Calu3 (cell line): ENCODE data around the gene ASCL2. TPM values are rescaled to one million over a fixed set of nuclear protein-coding genes. Genes with fewer than 3 reads are reported as not detected.

Source experiments
- BruUV-seq: library from RNA; stranded (reverse); fragments of 400-500 nt; replicated peaks from 2 replicates; lab custom pipeline; 2021; lab: Mats Ljungman, UMichigan
- CTCF ChIA-PET: fragments of 300-600 bp; sonication (Branson Sonifier 250); formaldehyde crosslinking; loops from one replicate; lab custom pipeline; 2022; ENCODE audit warnings: antibody characterized with exemption; lab: Charles Lee
- DNase-seq: peaks from one replicate; pipeline ENCODE4 v3.0.0; 2022
- H3K27ac Mint-ChIP-seq: one replicate; pipeline ENCODE4 v1.8.0; 2022; ENCODE audit warnings: mixed read lengths; ENCODE audit not compliant: unreplicated experiment
- H3K27me3 Mint-ChIP-seq: one replicate; pipeline ENCODE4 v1.8.0; 2022; ENCODE audit warnings: mixed read lengths; ENCODE audit not compliant: unreplicated experiment
- H3K36me3 Mint-ChIP-seq: one replicate; pipeline ENCODE4 v1.8.0; 2022; ENCODE audit warnings: mild to moderate bottlenecking, moderate library complexity, mixed read lengths; ENCODE audit not compliant: insufficient read depth, unreplicated experiment
- H3K4me1 Mint-ChIP-seq: one replicate; pipeline ENCODE4 v1.8.0; 2022; ENCODE audit warnings: mild to moderate bottlenecking, low read depth, mixed read lengths; ENCODE audit not compliant: unreplicated experiment
- H3K4me3 Mint-ChIP-seq: one replicate; pipeline ENCODE4 v1.8.0; 2022; ENCODE audit warnings: mild to moderate bottlenecking, low read depth, moderate library complexity, mixed read lengths; ENCODE audit not compliant: unreplicated experiment
- H3K9me3 Mint-ChIP-seq: one replicate; pipeline ENCODE4 v1.8.0; 2022; ENCODE audit warnings: low read depth, mixed read lengths; ENCODE audit not compliant: unreplicated experiment
- intact Hi-C: fragments of 100-400 bp; cut with micrococcal nuclease; formaldehyde crosslinking; loops from one replicate; pipeline ENCODE4 v1.10.0; 2022; ENCODE audit not compliant: unreplicated experiment
- total RNA-seq: library from RNA; stranded (reverse); gene quantifications from 2 replicates; pipeline ENCODE4 v1.2.3, GENCODE V29; 2022
- TF ChIP-seq, protein P1 (sequence below): fragments of 200-600 bp; IDR thresholded peaks from one replicate; pipeline ENCODE4 v1.8.0; 2022; ENCODE audit warnings: antibody characterized with exemption; ENCODE audit not compliant: unreplicated experiment

The ASCL2 gene
- total RNA-seq, 1 experiment from 2014 or later, result not detected

DNA sequence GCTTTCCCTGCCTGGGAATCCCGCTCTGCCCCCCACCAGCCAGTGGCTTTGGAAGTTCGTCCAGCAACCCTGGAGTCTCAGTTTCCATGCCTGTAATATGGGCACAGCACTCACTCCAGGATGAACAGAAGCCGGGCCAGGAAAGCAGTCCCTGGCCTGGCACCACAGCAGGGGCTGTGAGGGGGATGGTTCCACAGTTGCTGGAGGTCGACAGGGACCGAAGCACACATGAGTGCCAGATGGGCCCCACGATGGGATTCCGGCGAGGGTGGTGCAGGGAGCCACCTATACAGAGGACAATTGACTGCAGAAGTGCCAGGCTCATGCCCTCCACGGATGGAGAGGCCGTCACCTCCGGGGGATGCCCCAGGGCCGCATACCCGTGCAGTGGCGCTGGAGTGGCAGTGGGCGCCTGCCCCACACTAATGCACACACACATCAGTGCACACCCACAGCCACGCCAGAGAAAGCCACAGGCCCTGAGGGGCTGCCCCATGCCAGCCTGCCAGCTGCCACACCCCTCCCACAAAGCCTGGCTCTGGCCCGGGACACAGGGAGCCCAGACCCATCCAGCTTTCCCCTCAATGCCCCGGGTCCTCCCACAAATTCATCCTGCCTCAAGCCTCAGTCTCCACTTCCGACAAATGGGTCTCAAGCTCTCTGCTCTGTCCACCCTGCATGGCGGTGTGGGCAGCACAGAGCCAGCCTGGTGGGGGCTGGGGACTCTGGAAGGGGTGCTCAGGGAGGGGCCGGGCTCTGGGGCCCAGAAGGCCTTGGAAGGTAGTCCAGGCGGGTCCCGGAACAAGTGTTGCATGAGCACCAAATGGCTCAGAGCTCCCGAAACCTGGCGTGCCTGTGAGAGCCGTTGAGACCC lies 9.7 kb downstream of the ASCL2 start:
- Mint-ChIP-seq H3K9me3 (no peaks in the 10 kb centered on the region), H3K27me3 (peaks cover 92% of the 10 kb centered on the region), H3K4me1 (peaks cover 12% of the 10 kb centered on the region), H3K4me3 (no peak overlapping the region), H3K36me3 (no peaks in the 10 kb centered on the region), H3K27ac (no peak overlapping the region)
- TF ChIP-seq, protein P1, sequence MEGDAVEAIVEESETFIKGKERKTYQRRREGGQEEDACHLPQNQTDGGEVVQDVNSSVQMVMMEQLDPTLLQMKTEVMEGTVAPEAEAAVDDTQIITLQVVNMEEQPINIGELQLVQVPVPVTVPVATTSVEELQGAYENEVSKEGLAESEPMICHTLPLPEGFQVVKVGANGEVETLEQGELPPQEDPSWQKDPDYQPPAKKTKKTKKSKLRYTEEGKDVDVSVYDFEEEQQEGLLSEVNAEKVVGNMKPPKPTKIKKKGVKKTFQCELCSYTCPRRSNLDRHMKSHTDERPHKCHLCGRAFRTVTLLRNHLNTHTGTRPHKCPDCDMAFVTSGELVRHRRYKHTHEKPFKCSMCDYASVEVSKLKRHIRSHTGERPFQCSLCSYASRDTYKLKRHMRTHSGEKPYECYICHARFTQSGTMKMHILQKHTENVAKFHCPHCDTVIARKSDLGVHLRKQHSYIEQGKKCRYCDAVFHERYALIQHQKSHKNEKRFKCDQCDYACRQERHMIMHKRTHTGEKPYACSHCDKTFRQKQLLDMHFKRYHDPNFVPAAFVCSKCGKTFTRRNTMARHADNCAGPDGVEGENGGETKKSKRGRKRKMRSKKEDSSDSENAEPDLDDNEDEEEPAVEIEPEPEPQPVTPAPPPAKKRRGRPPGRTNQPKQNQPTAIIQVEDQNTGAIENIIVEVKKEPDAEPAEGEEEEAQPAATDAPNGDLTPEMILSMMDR, result no peak
- no TSS peak for BruUV-seq
- intact Hi-C loops, result no loop called here
- no peak for DNase-seq
- CTCF ChIA-PET, result no interaction called here

DNA sequence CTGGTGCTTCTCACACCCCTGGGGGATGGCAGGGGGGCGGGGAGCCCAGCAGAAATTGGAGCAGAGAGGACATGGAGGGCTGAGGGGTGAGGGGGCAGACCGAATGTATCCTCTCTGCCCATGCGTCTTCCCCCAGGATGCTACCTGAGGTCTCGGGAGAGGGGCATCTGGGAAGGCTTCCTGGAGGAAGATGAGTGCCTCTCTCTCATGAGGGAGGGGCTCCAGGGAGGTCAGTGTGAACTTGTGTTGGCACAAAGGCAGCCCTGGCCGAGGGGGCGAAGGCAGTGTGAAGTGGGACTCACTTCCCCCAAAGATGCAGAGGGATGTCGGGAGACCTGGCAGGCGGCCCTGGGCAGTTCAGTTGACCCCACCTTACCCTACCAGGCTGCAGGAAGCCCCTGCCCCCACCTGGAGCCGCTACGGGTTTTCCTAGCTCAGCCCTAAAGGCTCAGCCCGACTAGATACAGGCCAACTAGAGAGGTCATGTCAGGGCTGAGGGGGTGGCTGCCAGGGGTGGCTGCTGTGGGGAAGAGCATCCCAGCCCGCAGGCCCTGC lies 10.4 kb downstream of the ASCL2 start:
- BruUV-seq, result no TSS peak
- CTCF ChIA-PET, result no interaction called here
- H3K36me3 Mint-ChIP-seq, result no peaks in the 10 kb centered on the region

DNA sequence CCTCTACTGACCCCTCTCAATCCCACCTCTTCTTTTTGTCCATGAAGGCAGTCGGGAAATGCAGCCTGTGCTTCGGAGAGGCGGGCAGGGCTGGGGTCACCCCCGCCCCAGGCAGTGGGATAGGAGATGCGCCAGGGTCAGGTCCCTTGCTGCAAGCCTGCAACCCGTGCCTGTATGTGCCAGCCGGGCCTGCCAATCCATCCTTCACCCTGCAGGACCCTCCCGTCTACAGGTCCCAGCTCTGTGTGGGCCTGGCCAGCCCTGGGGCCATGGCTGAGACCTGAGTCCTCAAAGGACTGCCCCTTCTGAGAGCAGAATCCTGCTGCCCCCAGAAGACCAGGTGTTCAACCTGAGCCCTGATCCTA lies 10.9 kb downstream of the ASCL2 start:
- TF ChIP-seq, protein P1, result no peak
- Mint-ChIP-seq H3K36me3 (no peaks in the 10 kb centered on the region), H3K4me1 (peaks cover 12% of the 10 kb centered on the region), H3K9me3 (no peaks in the 10 kb centered on the region), H3K4me3 (no peak overlapping the region), H3K27ac (no peak overlapping the region), H3K27me3 (peaks cover 91% of the 10 kb centered on the region)
- no peak for DNase-seq
- no TSS peak for BruUV-seq
- CTCF ChIA-PET, result no interaction called here
- intact Hi-C loops, result no loop called here

More for the DNA sequence above, 10.4 kb downstream of the ASCL2 start:
- Mint-ChIP-seq H3K4me1 (peaks cover 12% of the 10 kb centered on the region), H3K9me3 (no peaks in the 10 kb centered on the region), H3K27ac (no peak overlapping the region), H3K4me3 (no peak overlapping the region), H3K27me3 (peaks cover 92% of the 10 kb centered on the region)
- TF ChIP-seq, protein P1, result no peak
- no peak for DNase-seq
- intact Hi-C loops, result no loop called here

DNA sequence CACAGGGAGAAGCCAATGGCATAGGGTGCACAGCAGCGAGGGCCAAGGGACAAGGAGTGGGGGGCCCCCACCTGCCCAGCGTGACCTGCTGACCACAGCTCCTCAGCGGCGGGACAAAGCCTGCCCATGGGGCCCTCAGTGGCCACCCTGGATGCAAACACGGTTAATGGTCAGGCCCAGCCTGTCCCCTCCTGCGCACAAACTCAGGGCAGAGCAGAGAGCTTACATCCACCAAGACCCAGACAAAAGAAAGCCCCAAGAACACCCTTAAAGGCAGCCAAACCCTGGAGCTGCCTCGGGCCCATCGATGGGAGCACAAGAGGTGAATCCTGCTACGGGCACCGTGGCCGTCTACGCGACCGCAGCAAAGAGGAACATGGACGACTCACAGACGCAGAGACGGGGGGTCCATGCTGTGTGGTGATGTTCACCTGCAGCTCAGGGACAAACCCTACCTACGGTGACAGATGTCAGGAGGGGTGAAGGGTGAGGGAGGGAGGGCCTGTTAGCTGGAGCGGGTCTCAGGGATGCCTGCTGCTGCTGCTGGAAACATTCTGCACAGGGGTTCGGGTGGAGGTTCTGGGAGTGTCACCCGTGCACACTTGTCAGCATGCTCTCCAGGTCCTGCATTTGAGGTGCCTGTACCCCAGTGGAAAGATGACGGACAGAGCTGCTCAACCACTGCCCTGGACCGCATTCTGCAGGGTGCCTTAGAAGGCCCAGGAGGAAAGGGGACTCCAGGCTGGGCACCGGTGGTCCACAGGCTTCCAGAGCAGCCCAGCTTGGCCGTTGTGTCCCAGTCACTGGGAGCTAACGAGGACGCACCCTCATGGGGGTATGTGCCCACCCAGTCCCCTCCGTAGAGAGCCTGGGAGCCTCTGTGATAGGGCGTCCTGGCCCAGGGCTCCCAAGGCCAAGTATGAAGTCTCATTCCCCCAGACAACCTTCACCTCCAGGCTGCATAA lies 11.6 kb downstream of the ASCL2 start:
- CTCF ChIA-PET, result no interaction called here

More for the DNA sequence above, 11.6 kb downstream of the ASCL2 start:
- H3K27ac Mint-ChIP-seq, result no peak overlapping the region
- peaks cover 12% of the 10 kb centered on the region for H3K4me1 Mint-ChIP-seq
- no peaks in the 10 kb centered on the region for H3K9me3 Mint-ChIP-seq
- intact Hi-C loops, result no loop called here
- H3K36me3 Mint-ChIP-seq, result no peaks in the 10 kb centered on the region
- no TSS peak for BruUV-seq
- peaks cover 85% of the 10 kb centered on the region for H3K27me3 Mint-ChIP-seq
- DNase-seq, result no peak
- TF ChIP-seq, protein P1, result no peak
- H3K4me3 Mint-ChIP-seq, result no peak overlapping the region
